IMR-90 (cell line): ENCODE data around the gene XPR1.

ENCODE experiments used
- BHLHE40 ChIP-seq: fragments of 150-350 bp; IDR thresholded peaks from 2 replicates; pipeline ENCODE4 v1.6.1; 2016; ENCODE audit warnings: mild to moderate bottlenecking, low read depth, low read length
- CHD1 ChIP-seq: IDR thresholded peaks from 2 replicates; pipeline ENCODE4 v1.6.1; 2012; ENCODE audit warnings: low read depth, low read length, improper control_type of control experiment
- MAZ ChIP-seq: IDR thresholded peaks from 2 replicates; pipeline ENCODE4 v1.6.1; 2012; ENCODE audit warnings: low read depth, mild to moderate bottlenecking, low read length, improper control_type of control experiment, moderate library complexity, borderline replicate concordance
- MXI1 ChIP-seq: IDR thresholded peaks from 2 replicates; pipeline ENCODE4 v1.6.1; 2012; ENCODE audit warnings: low read depth, mild to moderate bottlenecking, low read length, moderate library complexity, borderline replicate concordance
- POLR2A ChIP-seq: IDR thresholded peaks from 2 replicates; pipeline ENCODE4 v1.6.1; 2012; ENCODE audit warnings: mild to moderate bottlenecking, low read depth, low read length
- RAD21 ChIP-seq: IDR thresholded peaks from 2 replicates; pipeline ENCODE4 v1.6.1; 2012; ENCODE audit warnings: low read length, improper control_type of control experiment
- RCOR1 ChIP-seq: IDR thresholded peaks from 2 replicates; pipeline ENCODE4 v1.6.1; 2012; ENCODE audit warnings: mild to moderate bottlenecking, low read length, improper control_type of control experiment; ENCODE audit not compliant: insufficient replicate concordance
- RFX5 ChIP-seq: IDR thresholded peaks from 2 replicates; pipeline ENCODE4 v1.8.0; 2012; ENCODE audit warnings: low read depth, mild to moderate bottlenecking, low read length, moderate library complexity
- TF ChIP-seq, protein P1 (sequence below): conservative IDR thresholded peaks from 2 replicates; pipeline ENCODE4 v1.5.1; 2012; ENCODE audit warnings: mild to moderate bottlenecking, low read depth, low read length, improper control_type of control experiment
- TF ChIP-seq, protein P2 (sequence below): fragments of 150-350 bp; IDR thresholded peaks from 2 replicates; pipeline ENCODE4 v1.6.1; 2017; ENCODE audit warnings: mild to moderate bottlenecking, antibody characterized with exemption, low read length, low read depth

DNA sequence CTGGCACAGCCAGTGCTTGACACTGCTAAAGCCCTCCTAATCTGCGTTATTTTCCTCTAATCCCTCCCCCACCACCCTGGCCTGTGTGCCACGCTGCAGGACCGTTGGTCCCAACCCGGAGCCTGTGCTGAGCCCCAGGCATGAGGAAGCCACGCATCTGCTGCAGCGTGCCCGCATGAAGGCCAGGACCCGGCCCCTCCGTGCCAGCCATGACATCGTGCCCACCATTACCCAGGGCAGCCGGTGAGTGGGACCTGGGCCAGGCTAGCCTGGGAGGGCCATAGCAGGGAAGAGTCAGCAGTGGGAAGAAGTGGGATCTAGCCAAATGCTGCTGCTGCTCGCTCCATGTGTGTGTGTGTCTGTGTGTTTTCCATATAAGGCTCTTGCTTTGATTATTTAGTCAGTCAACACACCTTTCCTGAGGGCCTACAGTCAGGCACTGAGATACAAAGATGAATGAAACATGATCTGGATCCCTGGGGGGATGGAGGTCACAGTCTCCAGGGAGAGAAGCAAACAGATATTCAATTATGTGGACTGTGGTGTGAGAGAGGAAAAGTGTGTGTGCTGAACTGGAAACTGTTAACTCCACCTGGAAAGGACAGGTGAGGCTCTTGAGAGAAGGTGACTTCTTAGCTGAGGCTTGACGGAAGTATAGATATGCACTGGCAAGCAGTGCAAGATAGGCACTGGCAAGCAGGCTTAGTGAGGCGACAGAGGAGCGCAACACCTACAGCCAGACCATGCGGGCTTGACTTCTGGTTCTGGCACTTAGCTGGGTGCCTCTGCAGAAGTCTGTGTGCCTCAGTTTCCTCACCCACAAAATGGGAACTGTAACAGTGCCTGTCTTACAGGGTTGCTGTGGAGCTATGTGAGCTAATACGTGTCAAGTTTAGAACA lies 296.8 kb downstream of the XPR1 start:
- TF ChIP-seq, protein P1, sequence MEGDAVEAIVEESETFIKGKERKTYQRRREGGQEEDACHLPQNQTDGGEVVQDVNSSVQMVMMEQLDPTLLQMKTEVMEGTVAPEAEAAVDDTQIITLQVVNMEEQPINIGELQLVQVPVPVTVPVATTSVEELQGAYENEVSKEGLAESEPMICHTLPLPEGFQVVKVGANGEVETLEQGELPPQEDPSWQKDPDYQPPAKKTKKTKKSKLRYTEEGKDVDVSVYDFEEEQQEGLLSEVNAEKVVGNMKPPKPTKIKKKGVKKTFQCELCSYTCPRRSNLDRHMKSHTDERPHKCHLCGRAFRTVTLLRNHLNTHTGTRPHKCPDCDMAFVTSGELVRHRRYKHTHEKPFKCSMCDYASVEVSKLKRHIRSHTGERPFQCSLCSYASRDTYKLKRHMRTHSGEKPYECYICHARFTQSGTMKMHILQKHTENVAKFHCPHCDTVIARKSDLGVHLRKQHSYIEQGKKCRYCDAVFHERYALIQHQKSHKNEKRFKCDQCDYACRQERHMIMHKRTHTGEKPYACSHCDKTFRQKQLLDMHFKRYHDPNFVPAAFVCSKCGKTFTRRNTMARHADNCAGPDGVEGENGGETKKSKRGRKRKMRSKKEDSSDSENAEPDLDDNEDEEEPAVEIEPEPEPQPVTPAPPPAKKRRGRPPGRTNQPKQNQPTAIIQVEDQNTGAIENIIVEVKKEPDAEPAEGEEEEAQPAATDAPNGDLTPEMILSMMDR = no peak
- TF ChIP-seq BHLHE40 (no peak), POLR2A (no peak), MAZ (no peak), RFX5 (no peak), RCOR1 (no peak), CHD1 (no peak), RAD21 (no peak), MXI1 (no peak)
- TF ChIP-seq, protein P2, sequence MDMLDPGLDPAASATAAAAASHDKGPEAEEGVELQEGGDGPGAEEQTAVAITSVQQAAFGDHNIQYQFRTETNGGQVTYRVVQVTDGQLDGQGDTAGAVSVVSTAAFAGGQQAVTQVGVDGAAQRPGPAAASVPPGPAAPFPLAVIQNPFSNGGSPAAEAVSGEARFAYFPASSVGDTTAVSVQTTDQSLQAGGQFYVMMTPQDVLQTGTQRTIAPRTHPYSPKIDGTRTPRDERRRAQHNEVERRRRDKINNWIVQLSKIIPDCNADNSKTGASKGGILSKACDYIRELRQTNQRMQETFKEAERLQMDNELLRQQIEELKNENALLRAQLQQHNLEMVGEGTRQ = no peak
